Measurements from ENCODE around the gene UBTD2. TPM values are rescaled to one million over a fixed set of nuclear protein-coding genes. Genes with fewer than 3 reads are reported as not detected.

Gene UBTD2
- total and polyA plus RNA-seq, 10 donors: 4.9 to 13.9 (median 8.4) TPM

DNA sequence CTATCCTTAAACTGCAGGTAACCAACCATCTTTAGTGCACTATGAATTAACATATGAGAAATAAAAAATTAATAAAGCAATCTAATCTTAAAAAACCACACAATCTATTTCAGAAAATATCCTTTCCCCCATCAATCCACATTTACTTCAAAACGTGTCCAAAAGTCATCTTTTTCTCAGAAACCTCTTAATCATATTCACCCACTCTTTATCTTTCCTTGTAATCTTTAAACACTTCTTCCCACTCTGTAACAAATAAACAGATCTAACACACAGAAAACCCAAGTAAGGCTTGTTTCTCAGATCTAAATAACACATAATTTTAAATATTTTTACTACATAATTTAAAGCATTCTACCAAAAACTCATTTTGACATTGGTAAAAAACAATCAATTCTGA is 45.2 kb downstream of the UBTD2 start:
- Histone ChIP-seq H3K4me3 (no peak overlapping the region), H3K27ac (no peak overlapping the region), H3K9me3 (no peaks in the 10 kb centered on the region), H3K36me3 (peaks cover 0 to 9% (median under 1%) of the 10 kb centered on the region in 6 donors), H3K4me1 (peaks cover 0 to 39% (median 11%) of the 10 kb centered on the region in 6 donors), H3K27me3 (replicated peaks in 1 of 7) (no peaks in the 10 kb centered on the region)
- DNase-seq: no peak
- intact Hi-C loops (cut with DNase I; ENCODE audit: low total_unique reads): no loop called here
- TF ChIP-seq POLR2A (IDR thresholded peaks at IDR 0.05) (no peak), POLR2AphosphoS5 (IDR thresholded peaks at IDR 0.05) (no peak)
- TF ChIP-seq, protein P1, sequence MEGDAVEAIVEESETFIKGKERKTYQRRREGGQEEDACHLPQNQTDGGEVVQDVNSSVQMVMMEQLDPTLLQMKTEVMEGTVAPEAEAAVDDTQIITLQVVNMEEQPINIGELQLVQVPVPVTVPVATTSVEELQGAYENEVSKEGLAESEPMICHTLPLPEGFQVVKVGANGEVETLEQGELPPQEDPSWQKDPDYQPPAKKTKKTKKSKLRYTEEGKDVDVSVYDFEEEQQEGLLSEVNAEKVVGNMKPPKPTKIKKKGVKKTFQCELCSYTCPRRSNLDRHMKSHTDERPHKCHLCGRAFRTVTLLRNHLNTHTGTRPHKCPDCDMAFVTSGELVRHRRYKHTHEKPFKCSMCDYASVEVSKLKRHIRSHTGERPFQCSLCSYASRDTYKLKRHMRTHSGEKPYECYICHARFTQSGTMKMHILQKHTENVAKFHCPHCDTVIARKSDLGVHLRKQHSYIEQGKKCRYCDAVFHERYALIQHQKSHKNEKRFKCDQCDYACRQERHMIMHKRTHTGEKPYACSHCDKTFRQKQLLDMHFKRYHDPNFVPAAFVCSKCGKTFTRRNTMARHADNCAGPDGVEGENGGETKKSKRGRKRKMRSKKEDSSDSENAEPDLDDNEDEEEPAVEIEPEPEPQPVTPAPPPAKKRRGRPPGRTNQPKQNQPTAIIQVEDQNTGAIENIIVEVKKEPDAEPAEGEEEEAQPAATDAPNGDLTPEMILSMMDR (IDR thresholded peaks at IDR 0.05 in 8 of 11, conservative IDR thresholded peaks at IDR 0.05 in 3 of 11): no peak
- 26 to 47% (median 44%) methylated on average over 1 of the region's 1 CpG for WGBS, 5 donors

DNA sequence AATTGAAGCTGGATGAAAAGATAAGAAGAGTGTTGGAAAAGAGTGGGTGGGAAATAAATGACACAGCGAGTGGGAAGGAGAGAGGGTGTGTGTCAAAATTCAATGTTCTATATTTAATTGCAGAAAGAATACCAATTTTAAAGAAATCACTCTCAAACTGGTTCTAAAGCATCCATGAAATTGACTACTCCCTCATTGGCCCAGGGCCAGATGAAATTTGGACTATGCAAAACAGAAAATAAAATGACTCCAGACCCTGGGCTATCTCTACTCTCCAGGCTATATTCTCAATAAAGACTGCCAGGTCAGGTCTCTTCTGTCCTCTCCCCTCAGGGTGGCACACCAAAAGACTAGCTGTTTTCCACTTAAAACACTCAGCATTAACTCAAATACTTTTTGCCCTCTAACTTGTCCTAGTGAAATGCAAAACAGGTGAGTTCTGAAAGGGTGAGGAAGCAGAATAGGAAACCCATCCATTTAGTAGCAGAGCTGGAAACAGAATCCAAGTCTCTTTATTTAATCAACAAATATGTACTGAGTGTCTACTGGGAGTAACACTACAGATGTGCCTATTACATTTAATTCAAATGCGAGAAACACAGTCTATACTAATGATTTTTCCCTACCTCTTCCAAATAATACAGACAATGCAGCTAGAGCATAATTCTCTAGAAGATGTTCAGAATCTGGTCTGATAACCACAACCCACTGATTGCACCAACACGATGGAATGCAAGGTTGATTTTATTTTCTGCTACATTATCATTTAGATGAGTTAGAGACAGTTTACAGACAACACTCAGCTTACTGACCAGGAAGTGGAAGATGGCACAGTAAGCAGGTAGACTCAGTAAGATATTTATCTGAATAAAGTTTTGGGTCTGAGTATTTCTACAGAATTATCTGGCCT is 47.5 kb downstream of the UBTD2 start:
- TF ChIP-seq POLR2A (IDR thresholded peaks at IDR 0.05) (no peak), POLR2AphosphoS5 (IDR thresholded peaks at IDR 0.05) (no peak)
- TF ChIP-seq, protein P1 (IDR thresholded peaks at IDR 0.05 in 8 of 11, conservative IDR thresholded peaks at IDR 0.05 in 3 of 11): no peak
- 85 to 90% (median 85%) methylated on average over 3 of the region's 3 CpGs for WGBS, 5 donors
- Histone ChIP-seq H3K27me3 (replicated peaks in 1 of 7) (no peaks in the 10 kb centered on the region), H3K27ac (no peak overlapping the region), H3K36me3 (peaks cover 0 to 31% (median 12%) of the 10 kb centered on the region in 6 donors), H3K4me1 (peaks cover 0 to 39% (median 11%) of the 10 kb centered on the region in 6 donors), H3K4me3 (no peak overlapping the region), H3K9me3 (no peaks in the 10 kb centered on the region)
- intact Hi-C loops (cut with DNase I; ENCODE audit: low total_unique reads): no loop called here
- no peak for DNase-seq

DNA sequence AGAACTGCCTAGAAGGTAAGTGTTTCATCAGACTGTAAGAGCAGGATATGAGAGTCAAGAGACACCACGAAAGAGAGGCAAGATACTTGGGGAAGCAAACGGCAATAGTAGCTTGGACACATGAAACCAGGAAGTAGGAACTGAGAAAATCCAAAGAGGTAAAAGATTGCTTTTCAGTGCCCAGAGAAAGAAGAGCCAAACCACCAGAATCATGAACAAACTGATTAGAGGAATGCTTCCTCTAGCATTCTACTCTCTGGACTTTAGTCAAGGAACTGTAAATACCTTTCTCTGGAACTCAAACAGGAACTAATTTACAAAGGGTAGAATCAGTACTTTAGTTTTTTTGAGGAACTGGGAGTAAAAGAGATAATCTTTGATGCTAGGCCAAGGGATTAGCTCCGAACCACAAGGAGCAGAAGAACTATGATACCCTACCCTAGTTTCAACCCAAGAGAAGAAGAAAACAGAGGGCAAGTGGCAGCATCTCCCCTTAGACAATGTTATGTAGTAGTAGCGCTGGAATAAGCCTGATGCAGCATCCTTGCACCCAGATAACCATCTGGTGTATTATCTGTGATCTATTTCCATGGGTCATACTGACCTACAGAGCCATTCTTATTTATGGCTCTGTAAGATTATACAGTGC is 48.3 kb downstream of the UBTD2 start:
- Histone ChIP-seq H3K4me1 (peaks cover 0 to 39% (median 11%) of the 10 kb centered on the region in 6 donors), H3K9me3 (no peaks in the 10 kb centered on the region), H3K36me3 (peaks cover 0 to 39% (median 14%) of the 10 kb centered on the region in 6 donors), H3K27ac (no peak overlapping the region), H3K27me3 (replicated peaks in 1 of 7) (no peaks in the 10 kb centered on the region), H3K4me3 (no peak overlapping the region)
- 26 to 56% (median 50%) methylated on average over 4 of the region's 4 CpGs for WGBS, 5 donors
- intact Hi-C loops (cut with DNase I; ENCODE audit: low total_unique reads): no loop called here
- TF ChIP-seq POLR2A (IDR thresholded peaks at IDR 0.05) (no peak), POLR2AphosphoS5 (IDR thresholded peaks at IDR 0.05) (no peak)
- TF ChIP-seq, protein P1 (IDR thresholded peaks at IDR 0.05 in 8 of 11, conservative IDR thresholded peaks at IDR 0.05 in 3 of 11): no peak
- no peak for DNase-seq

DNA sequence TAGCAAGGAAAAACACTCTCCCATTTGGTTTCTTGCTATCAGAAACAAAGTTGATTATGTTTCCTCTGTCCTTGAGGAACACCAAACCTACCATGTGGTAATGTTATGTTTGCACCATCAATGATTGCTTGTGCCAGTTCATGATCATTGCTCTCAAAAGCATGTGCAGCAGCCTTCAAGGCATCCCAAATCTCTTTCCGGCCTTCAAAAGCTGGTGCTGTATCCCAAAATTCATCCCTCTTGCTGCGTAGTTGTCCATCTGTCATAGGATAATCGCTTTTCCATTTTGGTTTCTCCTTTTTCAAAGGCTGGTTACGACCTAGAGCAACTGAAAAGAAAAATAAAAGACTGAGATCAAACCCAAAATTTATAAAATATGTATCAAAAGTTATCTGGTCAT is 49.5 kb downstream of the UBTD2 start:
- Histone ChIP-seq H3K4me3 (no peak overlapping the region), H3K27me3 (replicated peaks in 1 of 7) (no peaks in the 10 kb centered on the region), H3K27ac (no peak overlapping the region), H3K36me3 (peaks cover 0 to 46% (median 14%) of the 10 kb centered on the region in 6 donors), H3K4me1 (peaks cover 0 to 39% (median 11%) of the 10 kb centered on the region in 6 donors), H3K9me3 (no peaks in the 10 kb centered on the region)
- intact Hi-C loops (cut with DNase I; ENCODE audit: low total_unique reads): no loop called here
- DNase-seq: no peak
- TF ChIP-seq POLR2A (IDR thresholded peaks at IDR 0.05) (no peak), POLR2AphosphoS5 (IDR thresholded peaks at IDR 0.05) (no peak)
- TF ChIP-seq, protein P1 (IDR thresholded peaks at IDR 0.05 in 8 of 11, conservative IDR thresholded peaks at IDR 0.05 in 3 of 11): no peak
- 95 to 98% (median 97%) methylated on average over 4 of the region's 4 CpGs for WGBS, 5 donors
